ENCODE data around the gene KTN1.

The KTN1 gene

GRCh38 chr14:55610713-55611370 is 30.8 kb downstream of the KTN1 start:
- DNase-seq = no peak

GRCh38 chr14:55611859-55612258 is 31.9 kb downstream of the KTN1 start:
- no peak for DNase-seq

- DNase-seq = no peak
Observed at GRCh38 chr14:55614304-55614703, 34.3 kb downstream of the KTN1 start.

GRCh38 chr14:55620277-55620676 is 40.3 kb downstream of the KTN1 start:
- DNase-seq = no peak

- no peak for DNase-seq
Observed at GRCh38 chr14:55620981-55621380, 41.0 kb downstream of the KTN1 start.

- DNase-seq = no peak
Observed at GRCh38 chr14:55621391-55621790, 41.4 kb downstream of the KTN1 start.

- DNase-seq = no peak
Observed at GRCh38 chr14:55624913-55625312, 44.9 kb downstream of the KTN1 start.

GRCh38 chr14:55625481-55625880 is 45.5 kb downstream of the KTN1 start:
- no peak for DNase-seq

- no peak for DNase-seq
Observed at GRCh38 chr14:55626131-55626530, 46.1 kb downstream of the KTN1 start.

GRCh38 chr14:55628426-55628825 is 48.4 kb downstream of the KTN1 start:
- DNase-seq = no peak

GRCh38 chr14:55638665-55639064 is 58.7 kb downstream of the KTN1 start:
- no peak for DNase-seq

GRCh38 chr14:55641290-55641689 is 61.3 kb downstream of the KTN1 start:
- no peak for DNase-seq

GRCh38 chr14:55641954-55642353 is 61.9 kb downstream of the KTN1 start:
- no peak for DNase-seq

GRCh38 chr14:55645145-55645544 is 65.1 kb downstream of the KTN1 start:
- DNase-seq = no peak

GRCh38 chr14:55645845-55646832 is 66.1 kb downstream of the KTN1 start:
- no peak for DNase-seq

- no peak for DNase-seq
Observed at GRCh38 chr14:55650992-55651391, 71.0 kb downstream of the KTN1 start.

- DNase-seq = no peak
Observed at GRCh38 chr14:55654243-55654642, 74.2 kb downstream of the KTN1 start.

- no peak for DNase-seq
Observed at GRCh38 chr14:55661029-55661428, 81.0 kb downstream of the KTN1 start.

GRCh38 chr14:55662752-55663151 is 82.7 kb downstream of the KTN1 start:
- DNase-seq = no peak

- no peak for DNase-seq
Observed at GRCh38 chr14:55665067-55665675, 85.2 kb downstream of the KTN1 start.

GRCh38 chr14:55667801-55668200 is 87.8 kb downstream of the KTN1 start:
- DNase-seq = no peak

- DNase-seq = no peak
Observed at GRCh38 chr14:55671641-55672040, 91.6 kb downstream of the KTN1 start.

GRCh38 chr14:55673048-55673447 is 93.0 kb downstream of the KTN1 start:
- no peak for DNase-seq

- DNase-seq = no peak
Observed at GRCh38 chr14:55681096-55681495, 101.1 kb downstream of the KTN1 start.

Measured in NCI-H774 (cell line).